GM21529 (cell line): ENCODE data around the gene DIAPH2.

ENCODE experiments used
- ATAC-seq: cut with Tn5 transposase; IDR thresholded peaks from one replicate; pipeline ENCODE4 v1.9.1; 2021; ENCODE audit not compliant: unreplicated experiment

The DIAPH2 gene

DNA sequence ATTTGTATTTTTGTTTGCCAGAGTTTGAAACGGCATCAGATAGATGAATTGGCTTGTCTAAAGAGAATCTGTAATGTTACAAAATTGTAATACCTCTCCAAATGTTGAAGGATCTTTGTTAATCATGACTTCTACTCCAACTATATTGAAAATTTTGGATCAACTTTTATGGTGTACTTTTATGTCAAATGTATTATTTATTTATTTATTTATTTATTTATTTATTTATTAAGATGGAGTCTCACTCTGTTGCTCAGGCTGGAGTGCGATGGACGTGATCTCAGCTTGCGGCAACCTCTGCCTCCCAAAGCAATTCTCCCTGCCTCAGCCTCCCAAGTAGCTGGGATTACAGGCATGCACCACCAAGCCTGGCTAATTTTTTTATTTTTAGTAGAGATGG lies 235.0 kb downstream of the DIAPH2 start:
- no peak for ATAC-seq

DNA sequence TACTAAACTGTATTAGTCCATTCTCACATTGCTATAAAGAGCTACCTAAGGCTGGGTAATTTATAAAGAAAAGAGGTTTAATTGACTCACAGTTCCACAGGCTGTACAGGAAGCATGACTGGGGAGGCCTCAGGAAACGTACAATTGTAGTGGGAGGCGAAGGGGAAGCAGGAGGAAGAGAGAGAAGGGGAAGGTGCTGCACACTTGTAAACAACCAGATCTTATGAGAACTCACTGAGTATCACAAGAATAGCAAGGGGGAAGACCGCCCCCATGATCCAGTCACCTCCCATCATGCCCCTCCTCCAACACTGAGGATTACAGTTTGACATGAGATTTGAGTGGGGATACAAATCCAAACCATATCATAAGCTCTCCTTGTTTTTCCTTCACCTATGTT lies 239.9 kb downstream of the DIAPH2 start:
- ATAC-seq: no peak

- ATAC-seq: no peak
Measured at GRCh38 chrX:96929036-96929435, 244.4 kb downstream of the DIAPH2 start.

DNA sequence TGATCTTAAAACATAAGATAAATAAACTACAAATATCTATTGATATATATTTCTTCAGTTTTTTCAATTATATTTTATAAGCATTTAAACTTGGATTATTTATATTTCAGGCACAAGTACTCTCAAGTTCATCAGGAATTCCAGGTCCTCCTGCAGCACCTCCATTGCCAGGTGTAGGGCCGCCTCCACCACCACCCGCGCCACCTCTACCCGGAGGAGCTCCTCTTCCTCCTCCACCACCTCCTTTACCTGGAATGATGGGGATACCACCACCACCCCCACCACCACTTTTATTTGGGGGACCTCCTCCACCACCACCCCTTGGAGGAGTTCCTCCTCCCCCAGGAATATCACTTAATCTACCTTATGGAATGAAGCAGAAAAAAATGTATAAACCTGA lies 273.1 kb downstream of the DIAPH2 start:
- ATAC-seq: no peak

GRCh38 chrX:96971812-96972211 lies 287.2 kb downstream of the DIAPH2 start:
- no peak for ATAC-seq

GRCh38 chrX:96978906-96979305 lies 294.3 kb downstream of the DIAPH2 start:
- ATAC-seq: no peak

DNA sequence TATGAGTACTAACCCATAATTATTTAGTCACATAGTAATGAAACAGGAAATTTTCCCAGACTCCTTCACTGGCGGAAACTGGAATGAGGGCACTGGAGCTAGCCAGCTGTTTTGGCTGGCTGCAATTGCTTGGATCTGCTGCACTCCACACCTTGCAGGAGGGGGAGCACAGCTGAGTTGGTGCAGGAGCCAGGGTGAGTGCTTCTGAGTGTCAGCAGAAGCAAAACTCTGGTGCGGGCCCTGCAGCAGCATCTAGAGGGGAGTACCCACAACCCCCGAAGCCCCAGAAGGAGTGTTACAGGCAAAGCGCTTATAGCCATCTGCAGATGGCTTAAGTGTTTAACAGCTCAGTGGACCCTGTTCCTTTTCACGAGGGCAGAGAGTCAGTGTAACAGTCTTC lies 295.1 kb downstream of the DIAPH2 start:
- ATAC-seq: no peak

DNA sequence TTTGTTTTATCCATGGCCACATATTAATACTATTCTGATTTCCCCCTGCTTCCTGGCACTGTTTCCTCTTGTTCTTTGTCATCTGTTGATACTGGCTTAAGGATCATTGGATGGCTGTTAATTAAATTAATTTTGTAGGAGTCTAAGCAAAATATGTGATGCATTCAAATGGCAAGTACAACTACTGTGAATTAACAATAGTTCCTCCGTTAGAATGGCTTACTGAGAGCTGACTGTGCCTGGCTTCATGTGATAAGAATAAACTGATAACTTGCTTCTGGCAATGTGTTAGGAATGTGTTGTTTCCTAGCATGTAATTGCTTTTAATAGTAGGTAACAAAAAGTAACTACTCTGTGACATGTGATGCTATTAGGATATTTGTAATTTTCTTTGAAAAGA lies 297.5 kb downstream of the DIAPH2 start:
- no peak for ATAC-seq

GRCh38 chrX:96984538-96984937 lies 299.9 kb downstream of the DIAPH2 start:
- ATAC-seq: no peak

GRCh38 chrX:96985046-96985445 lies 300.4 kb downstream of the DIAPH2 start:
- ATAC-seq: no peak

DNA sequence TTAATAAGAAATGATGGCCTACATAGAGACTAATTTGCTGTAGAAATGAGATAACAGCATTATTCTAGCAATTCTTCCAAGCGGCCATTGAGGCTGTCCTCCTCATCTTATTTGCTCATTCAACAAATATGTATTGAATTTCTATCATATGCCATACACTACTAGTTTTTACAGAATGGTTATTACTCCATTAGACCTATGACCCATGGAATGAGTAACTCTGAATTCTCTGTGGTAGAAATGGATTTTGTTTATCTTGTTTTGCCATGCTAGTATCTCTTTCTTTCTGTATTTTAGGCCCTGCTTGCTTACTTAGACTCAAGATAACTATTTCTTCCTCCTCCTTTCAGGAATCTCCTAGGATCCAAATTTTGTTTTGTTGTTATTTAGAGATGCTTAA lies 302.6 kb downstream of the DIAPH2 start:
- no peak for ATAC-seq

DNA sequence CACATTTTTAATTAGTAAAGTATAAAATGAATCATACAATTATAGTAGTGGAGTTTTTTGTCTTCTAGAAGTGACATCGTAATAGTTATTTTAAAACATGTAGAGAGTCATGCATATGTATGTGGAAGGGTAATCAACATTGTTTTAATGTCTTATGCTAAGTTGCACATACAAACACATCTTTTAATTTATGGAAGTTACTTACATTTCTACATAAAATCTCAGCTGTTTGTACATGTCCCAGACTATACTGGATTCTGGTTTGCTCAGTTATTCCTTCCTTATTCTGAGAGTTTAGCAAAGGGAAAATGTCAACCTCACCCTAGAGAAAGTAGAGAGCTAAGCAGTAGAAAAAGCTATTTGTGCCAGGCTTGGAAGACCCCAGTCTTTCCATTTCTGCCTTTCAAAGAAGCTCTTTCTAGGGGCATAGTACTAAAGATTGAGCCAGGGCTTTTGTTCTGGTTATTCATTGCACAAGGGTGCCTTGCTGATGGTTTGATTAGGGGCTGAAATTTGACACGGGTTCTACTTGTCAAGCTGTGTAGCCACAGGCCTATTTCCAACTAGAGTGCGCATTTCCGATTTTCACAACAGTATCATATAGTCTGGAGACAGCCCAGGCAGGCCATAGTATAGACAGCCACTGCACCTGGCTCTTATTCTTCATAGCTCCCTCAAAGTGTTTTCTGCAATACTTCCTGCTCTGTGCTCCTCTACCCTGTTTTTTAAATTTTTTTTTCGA lies 305.4 kb downstream of the DIAPH2 start:
- ATAC-seq: no peak

DNA sequence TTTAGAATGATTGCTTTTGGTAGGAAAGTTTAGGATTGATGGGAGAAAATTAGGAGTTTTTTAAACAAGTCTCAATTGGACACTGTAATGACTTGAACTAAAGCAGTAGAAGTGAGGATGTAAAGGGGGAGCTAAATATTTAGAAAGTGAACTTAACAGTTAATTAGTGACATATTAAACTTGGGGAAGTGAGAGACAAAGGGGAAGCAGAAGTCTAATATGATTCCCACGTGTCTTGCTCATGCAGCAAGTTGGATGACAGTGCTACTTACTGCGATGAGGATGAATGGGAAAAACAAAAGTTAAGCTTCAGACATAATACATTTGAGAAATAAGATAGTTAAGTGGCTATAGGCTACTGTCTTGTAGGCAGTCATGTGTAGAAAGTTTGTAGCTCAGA lies 309.5 kb downstream of the DIAPH2 start:
- ATAC-seq: no peak

GRCh38 chrX:96997196-96997595 lies 312.6 kb downstream of the DIAPH2 start:
- ATAC-seq: no peak

GRCh38 chrX:97000682-97001368 lies 316.2 kb downstream of the DIAPH2 start:
- ATAC-seq: no peak

- ATAC-seq: no peak
Measured at GRCh38 chrX:97006167-97006566, 321.5 kb downstream of the DIAPH2 start.

- no peak for ATAC-seq
Measured at GRCh38 chrX:97009391-97009790, 324.7 kb downstream of the DIAPH2 start.

GRCh38 chrX:97011540-97011939 lies 326.9 kb downstream of the DIAPH2 start:
- no peak for ATAC-seq

- ATAC-seq: no peak
Measured at GRCh38 chrX:97016106-97016505, 331.5 kb downstream of the DIAPH2 start.

GRCh38 chrX:97021680-97022079 lies 337.0 kb downstream of the DIAPH2 start:
- ATAC-seq: no peak

DNA sequence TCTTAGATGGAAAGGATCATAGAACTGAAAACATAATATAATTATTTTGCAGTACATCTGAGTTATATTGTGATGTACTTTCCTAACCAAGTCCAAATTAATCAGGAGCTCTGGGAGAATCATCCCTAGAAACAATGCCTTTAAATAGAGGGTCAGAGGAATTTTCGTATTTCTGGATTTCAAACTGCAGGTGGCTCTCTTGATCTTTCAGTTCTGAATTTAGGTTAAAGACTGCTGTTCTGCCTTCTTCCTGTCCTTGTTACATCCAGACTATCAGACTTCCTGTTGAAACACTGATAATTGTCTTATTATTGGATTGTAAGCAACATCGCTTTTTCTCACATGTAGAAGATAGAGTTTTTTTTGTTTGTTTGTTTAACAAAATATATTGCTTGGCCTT lies 341.8 kb downstream of the DIAPH2 start:
- no peak for ATAC-seq

DNA sequence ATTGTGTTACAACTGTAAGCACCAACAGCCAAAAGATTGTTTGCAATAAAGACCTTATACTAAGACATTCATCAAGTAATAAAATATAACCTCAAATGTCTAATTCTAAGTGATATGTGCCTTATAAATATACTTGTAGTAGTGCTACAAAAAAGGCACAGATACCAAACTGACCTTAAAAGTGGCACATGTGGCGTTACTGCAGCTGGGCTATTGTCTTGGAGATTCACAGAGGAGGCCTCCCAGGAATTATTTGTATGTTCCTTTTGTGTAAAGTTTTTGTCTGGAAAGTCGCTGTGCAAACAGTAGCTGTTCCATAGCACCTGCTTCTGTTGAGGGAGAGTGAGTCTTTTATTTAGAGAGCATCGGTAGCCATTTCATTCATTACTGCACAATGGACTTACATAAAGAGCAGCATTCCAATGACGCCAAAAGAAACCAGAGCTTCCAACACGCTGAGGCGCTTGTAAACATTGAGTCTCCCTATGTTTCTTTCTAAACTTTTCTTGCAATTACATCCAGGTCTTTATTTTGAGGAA lies 342.8 kb downstream of the DIAPH2 start:
- ATAC-seq: no peak
